Measurements from ENCODE around the gene IQCK.

IQCK gene

GRCh38 chr16:19890901-19891300, 172.8 kb downstream of the IQCK start:
- DNase-seq = no peak

GRCh38 chr16:19892902-19893301, 174.8 kb downstream of the IQCK start:
- no peak for DNase-seq

- DNase-seq = no peak
Measured at GRCh38 chr16:19894586-19894985, 176.5 kb downstream of the IQCK start.

GRCh38 chr16:19896951-19897350, 178.9 kb downstream of the IQCK start:
- no peak for DNase-seq

GRCh38 chr16:19898166-19898565, 180.1 kb downstream of the IQCK start:
- no peak for DNase-seq

- peak; percentile 64 for DNase-seq
Measured at GRCh38 chr16:19898924-19899604, 181.0 kb downstream of the IQCK start.

- DNase-seq = no peak
Measured at GRCh38 chr16:19899605-19899955, 181.5 kb downstream of the IQCK start.

GRCh38 chr16:19901164-19901563, 183.1 kb downstream of the IQCK start:
- DNase-seq = no peak

GRCh38 chr16:19907161-19907992, 189.3 kb downstream of the IQCK start:
- peak; percentile 77 for DNase-seq
